DND-41 (cell line): Measurements from ENCODE around the gene SOX11.

ENCODE experiments used
- ATAC-seq: fragments of 200-7000 bp; cut with Tn5 transposase; 3 replicates; pipeline ENCODE4 v1.9.1; 2021; ENCODE audit warnings: low read depth; ENCODE audit not compliant: insufficient read depth
- DNase-seq: peaks from one replicate; pipeline ENCODE4 v3.0.0-alpha.2; 2020
- H2AFZ ChIP-seq: 2 replicates; pipeline ENCODE4 v1.6.0; 2012; ENCODE audit warnings: low read depth, low read length
- H3K27ac ChIP-seq: 2 replicates; pipeline ENCODE4 v1.5.1; 2012; ENCODE audit warnings: low read length, inconsistent platforms
- H3K27me3 ChIP-seq: fragments of 200-600 bp; sonication (generic); 2 replicates; pipeline ENCODE4 v1.6.0; 2012; ENCODE audit warnings: low read length, mild to moderate bottlenecking, inconsistent platforms; ENCODE audit not compliant: insufficient read depth, poor library complexity
- H3K36me3 ChIP-seq: 2 replicates; pipeline ENCODE4 v1.5.1; 2012; ENCODE audit warnings: low read length, inconsistent platforms; ENCODE audit not compliant: insufficient read depth
- H3K4me1 ChIP-seq: 2 replicates; pipeline ENCODE4 v1.5.1; 2012; ENCODE audit warnings: mild to moderate bottlenecking, low read length; ENCODE audit not compliant: insufficient read depth
- H3K4me2 ChIP-seq: 2 replicates; pipeline ENCODE4 v1.6.0; 2012; ENCODE audit warnings: mild to moderate bottlenecking, moderate library complexity, low read length, inconsistent platforms; ENCODE audit not compliant: insufficient read depth
- H3K4me3 ChIP-seq, 2 experiments: fragments of 200-600 bp in 1 of 2; shearing (Covaris generic) in 1 of 2; 2 replicates each; pipeline ENCODE4 v1.5.1; 2012 to 2016; ENCODE audit warnings: inconsistent platforms in 2 of 2, low read length in 2 of 2, mild to moderate bottlenecking in 2 of 2, low read depth in 1 of 2, moderate library complexity in 1 of 2
- H3K79me2 ChIP-seq: 2 replicates; pipeline ENCODE4 v1.6.0; 2012; ENCODE audit warnings: low read length, inconsistent platforms; ENCODE audit not compliant: insufficient read depth
- H3K9ac ChIP-seq: 2 replicates; pipeline ENCODE4 v1.6.0; 2012; ENCODE audit warnings: low read depth, mild to moderate bottlenecking, inconsistent platforms, low read length, moderate library complexity
- H3K9me3 ChIP-seq: 2 replicates; pipeline ENCODE4 v1.5.1; 2012; ENCODE audit warnings: low read length, moderate library complexity, mild to moderate bottlenecking, inconsistent platforms; ENCODE audit not compliant: insufficient read depth, severe bottlenecking
- H4K20me1 ChIP-seq: 2 replicates; pipeline ENCODE4 v1.6.0; 2012; ENCODE audit warnings: low read length; ENCODE audit not compliant: insufficient read depth
- CTCF ChIP-seq: IDR thresholded peaks from 2 replicates; pipeline ENCODE4 v1.5.1; 2012; ENCODE audit warnings: borderline replicate concordance, low read length, moderate library complexity, mild to moderate bottlenecking; ENCODE audit not compliant: poor library complexity, severe bottlenecking; ENCODE audit errors: extremely low read depth
- EZH2 ChIP-seq: IDR thresholded peaks from 3 replicates; pipeline ENCODE4 v1.6.1; 2012; ENCODE audit warnings: borderline replicate concordance, low read depth, mild to moderate bottlenecking, moderate library complexity, low read length, inconsistent platforms; ENCODE audit not compliant: severe bottlenecking

The SOX11 gene

GRCh38 chr2:5727235-5727634, 35.1 kb downstream of the SOX11 start:
- ATAC-seq (no peak), DNase-seq (no peak)
- Histone ChIP-seq H3K9me3 (no peaks in the 10 kb centered on the region), H2AFZ (no peak overlapping the region), H3K27me3 (no peaks in the 10 kb centered on the region), H3K79me2 (no peaks in the 10 kb centered on the region), H3K36me3 (no peaks in the 10 kb centered on the region), H3K4me2 (no peak overlapping the region), H4K20me1 (no peaks in the 10 kb centered on the region), H3K27ac (no peak overlapping the region), H3K4me3 (no peak overlapping the region), H3K9ac (no peak overlapping the region), H3K4me1 (no peaks in the 10 kb centered on the region)
- no peak for TF ChIP-seq CTCF
- TF ChIP-seq EZH2 = no peak

- Histone ChIP-seq H4K20me1 (no peaks in the 10 kb centered on the region), H3K9ac (no peak overlapping the region), H3K9me3 (no peaks in the 10 kb centered on the region), H2AFZ (no peak overlapping the region), H3K4me2 (no peak overlapping the region), H3K36me3 (no peaks in the 10 kb centered on the region), H3K27me3 (no peaks in the 10 kb centered on the region), H3K4me1 (no peaks in the 10 kb centered on the region), H3K27ac (no peak overlapping the region), H3K79me2 (no peaks in the 10 kb centered on the region), H3K4me3 (no peak overlapping the region)
- DNase-seq (no peak), ATAC-seq (no peak)
- no peak for TF ChIP-seq EZH2
- TF ChIP-seq CTCF = no peak
Measured at GRCh38 chr2:5729416-5729815, 37.2 kb downstream of the SOX11 start.

- H4K20me1 ChIP-seq = no peaks in the 10 kb centered on the region
- no peak overlapping the region for H3K4me2 ChIP-seq
- no peaks in the 10 kb centered on the region for H3K4me1 ChIP-seq
- no peak for TF ChIP-seq EZH2
- TF ChIP-seq CTCF = no peak
- no peak for DNase-seq
- no peaks in the 10 kb centered on the region for H3K36me3 ChIP-seq
- H2AFZ ChIP-seq = no peak overlapping the region
- H3K9me3 ChIP-seq = no peaks in the 10 kb centered on the region
- H3K27ac ChIP-seq = no peak overlapping the region
- H3K4me3 ChIP-seq = no peak overlapping the region
- ATAC-seq = no peak
- no peak overlapping the region for H3K9ac ChIP-seq
- H3K27me3 ChIP-seq = no peaks in the 10 kb centered on the region
- H3K79me2 ChIP-seq = no peaks in the 10 kb centered on the region
Measured at GRCh38 chr2:5730386-5730785, 38.2 kb downstream of the SOX11 start.

- Histone ChIP-seq H3K4me2 (no peak overlapping the region), H3K4me1 (no peaks in the 10 kb centered on the region), H2AFZ (no peak overlapping the region), H3K9ac (no peak overlapping the region), H4K20me1 (no peaks in the 10 kb centered on the region), H3K27ac (no peak overlapping the region), H3K4me3 (no peak overlapping the region), H3K79me2 (no peaks in the 10 kb centered on the region), H3K36me3 (no peaks in the 10 kb centered on the region), H3K9me3 (no peaks in the 10 kb centered on the region), H3K27me3 (no peaks in the 10 kb centered on the region)
- ATAC-seq = no peak
- TF ChIP-seq CTCF (no peak), EZH2 (no peak)
- no peak for DNase-seq
Measured at GRCh38 chr2:5734859-5735520, 42.8 kb downstream of the SOX11 start.
